Mononuclear cell (primary cell): Measurements from ENCODE around the gene PPP1R13B. TPM values are rescaled to one million over a fixed set of nuclear protein-coding genes. Genes with fewer than 3 reads are reported as not detected.
"Not testable (repeated sequence)": the region's sequence is repeated elsewhere in the genome, so short reads cannot be mapped to it uniquely, and the experiment has no call there.

Experiments
- H3K27me3 ChIP-seq: 2 replicates; pipeline ENCODE4 v1.6.0; 2011; ENCODE audit warnings: low read length, control low read depth; ENCODE audit not compliant: insufficient read depth
- H3K4me1 ChIP-seq: 2 replicates; pipeline ENCODE4 v1.5.1; 2011; ENCODE audit warnings: mild to moderate bottlenecking, low read length, control low read depth; ENCODE audit not compliant: insufficient read depth
- H3K4me3 ChIP-seq: 2 replicates; pipeline ENCODE4 v1.5.1; 2011; ENCODE audit warnings: mild to moderate bottlenecking, low read length, moderate library complexity
- H3K9me3 ChIP-seq: 2 replicates; pipeline ENCODE4 v1.5.1; 2011; ENCODE audit warnings: low read depth, mild to moderate bottlenecking, control low read depth, low read length
- total RNA-seq: library from RNA; depleted of rRNA; stranded (reverse); fragments of >200 nt; gene quantifications from one replicate; pipeline ENCODE4 v1.2.3, GENCODE V29; 2012

Gene PPP1R13B
- total RNA-seq, 1 donor: 4.5 TPM

DNA sequence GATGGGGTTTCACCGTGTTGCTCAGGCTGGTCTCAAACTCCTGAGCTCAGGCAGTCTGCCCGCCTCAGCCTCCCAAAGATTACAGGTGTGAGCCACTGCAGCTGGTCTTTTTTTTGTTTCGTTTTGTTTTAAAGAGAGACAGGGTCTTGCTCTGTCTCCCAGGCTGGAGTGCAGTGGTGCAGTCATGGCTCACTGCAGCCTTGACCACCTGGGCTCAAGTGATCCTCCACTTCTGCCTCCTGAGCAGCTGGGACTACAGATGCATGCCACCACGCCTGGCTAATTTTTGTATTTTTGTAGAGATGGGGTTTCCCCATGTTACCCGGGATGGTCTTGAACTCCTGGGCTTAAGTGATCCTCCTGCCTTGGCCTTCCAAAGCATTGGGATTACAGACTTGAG is 155.7 kb downstream of the PPP1R13B start:
- H3K4me1 ChIP-seq, H3K27me3 ChIP-seq, H3K9me3 ChIP-seq, H3K4me3 ChIP-seq: not testable (repeated sequence)

GRCh38 chr14:103690332-103690731 is 157.0 kb downstream of the PPP1R13B start:
- H3K4me3 ChIP-seq: no peak overlapping the region
- H3K9me3 ChIP-seq: no peaks in the 10 kb centered on the region
- H3K27me3 ChIP-seq: no peaks in the 10 kb centered on the region
- H3K4me1 ChIP-seq: no peaks in the 10 kb centered on the region

- no peak overlapping the region for H3K4me3 ChIP-seq
- no peaks in the 10 kb centered on the region for H3K4me1 ChIP-seq
- no peaks in the 10 kb centered on the region for H3K27me3 ChIP-seq
Measured at GRCh38 chr14:103688906-103689902, 158.2 kb downstream of the PPP1R13B start.

GRCh38 chr14:103688441-103688840 is 158.9 kb downstream of the PPP1R13B start:
- Histone ChIP-seq H3K9me3 (no peaks in the 10 kb centered on the region), H3K4me3 (no peak overlapping the region), H3K27me3 (no peaks in the 10 kb centered on the region), H3K4me1 (no peaks in the 10 kb centered on the region)

More at GRCh38 chr14:103688906-103689902, 158.2 kb downstream of the PPP1R13B start:
- no peaks in the 10 kb centered on the region for H3K9me3 ChIP-seq

DNA sequence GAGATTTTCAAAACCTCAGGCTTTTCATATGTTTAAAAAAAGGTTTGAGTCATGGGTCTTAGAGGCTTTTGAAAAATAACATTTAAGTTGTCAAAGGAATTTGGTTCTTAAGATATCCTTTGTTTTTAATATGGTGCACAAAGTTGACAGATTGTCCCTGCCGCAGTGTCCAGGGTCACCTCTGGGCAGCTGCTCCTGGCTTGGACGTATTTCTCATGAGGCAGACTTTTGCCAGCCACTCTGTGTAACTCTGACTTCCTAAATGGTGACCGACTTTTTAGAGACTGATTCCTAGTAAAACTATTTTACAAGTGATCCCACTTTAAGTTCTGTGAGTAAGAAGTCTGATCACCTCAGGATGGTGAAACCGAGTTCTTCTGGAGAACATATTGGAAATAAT is 159.7 kb downstream of the PPP1R13B start:
- no peaks in the 10 kb centered on the region for H3K9me3 ChIP-seq
- no peaks in the 10 kb centered on the region for H3K4me1 ChIP-seq
- H3K27me3 ChIP-seq: no peaks in the 10 kb centered on the region
- H3K4me3 ChIP-seq: no peak overlapping the region

- Histone ChIP-seq H3K9me3 (no peaks in the 10 kb centered on the region), H3K4me1 (no peaks in the 10 kb centered on the region), H3K4me3 (no peak overlapping the region), H3K27me3 (no peaks in the 10 kb centered on the region)
Measured at GRCh38 chr14:103686831-103687485, 160.4 kb downstream of the PPP1R13B start.

DNA sequence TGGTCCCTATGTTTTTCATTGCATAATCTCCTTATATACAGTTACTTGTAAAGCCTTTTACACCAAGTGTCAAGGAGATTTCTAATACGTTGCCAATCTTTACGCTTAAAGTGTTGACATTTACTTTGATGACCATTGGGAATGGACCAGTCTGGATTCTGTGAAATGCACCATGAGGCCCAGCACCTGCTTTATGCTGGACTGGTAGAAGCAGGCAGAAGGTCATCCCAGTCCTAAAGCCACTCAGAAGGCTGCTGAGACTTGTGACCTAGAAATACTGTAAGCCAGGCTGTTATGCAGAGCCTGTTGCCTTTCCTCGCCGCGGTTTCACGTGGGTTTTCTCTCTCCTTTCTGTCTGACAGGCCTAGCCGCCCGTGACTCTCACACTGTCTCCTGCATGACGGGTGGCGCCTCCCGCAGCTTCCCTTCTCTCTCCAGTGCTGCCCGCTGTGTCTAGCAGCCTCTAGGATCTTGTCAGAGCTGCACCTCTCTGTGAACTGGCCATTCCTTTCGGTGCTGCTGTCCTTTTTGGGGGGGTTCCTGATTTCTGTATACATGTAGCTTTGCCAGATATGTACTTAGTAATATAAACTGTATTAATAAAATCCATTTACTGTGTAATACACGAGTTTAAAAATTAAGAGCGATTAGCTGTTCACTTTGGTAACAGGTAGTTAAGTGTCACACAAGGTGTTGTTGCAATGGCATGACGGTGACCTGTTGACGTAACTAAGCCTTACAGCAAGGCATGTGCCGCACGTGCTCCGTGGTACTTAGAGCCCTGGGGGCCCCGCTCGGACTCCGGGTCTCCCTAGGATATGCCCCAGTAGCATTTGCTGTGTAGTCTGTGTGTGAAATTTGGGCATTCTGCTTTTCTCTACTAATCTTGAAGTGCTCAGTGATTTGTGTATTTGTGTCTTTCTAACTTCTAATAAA is 161.8 kb downstream of the PPP1R13B start:
- no peaks in the 10 kb centered on the region for H3K27me3 ChIP-seq
- no peaks in the 10 kb centered on the region for H3K4me1 ChIP-seq
- no peak overlapping the region for H3K4me3 ChIP-seq
- no peaks in the 10 kb centered on the region for H3K9me3 ChIP-seq

DNA sequence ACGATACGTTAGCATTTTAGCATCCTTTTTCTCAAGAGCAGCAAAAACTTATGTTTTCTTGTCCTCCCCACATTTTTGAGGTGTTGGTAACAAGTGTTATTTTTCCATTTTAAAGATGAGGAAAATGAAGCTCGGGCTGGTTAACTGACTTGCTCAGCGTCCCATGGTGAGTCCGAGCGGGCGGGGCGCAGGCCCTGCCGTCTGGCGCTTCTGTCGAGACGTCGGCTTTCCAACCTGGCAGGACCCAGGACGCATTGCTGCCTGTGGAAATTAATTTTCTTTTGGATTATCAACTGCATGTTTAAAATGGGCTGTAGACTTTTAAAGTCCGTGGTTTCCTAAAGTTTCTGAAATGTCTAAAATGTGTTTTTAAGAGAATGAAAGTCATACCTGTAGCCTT is 162.5 kb downstream of the PPP1R13B start:
- Histone ChIP-seq H3K27me3 (no peaks in the 10 kb centered on the region), H3K4me3 (no peak overlapping the region), H3K9me3 (no peaks in the 10 kb centered on the region), H3K4me1 (no peaks in the 10 kb centered on the region)

DNA sequence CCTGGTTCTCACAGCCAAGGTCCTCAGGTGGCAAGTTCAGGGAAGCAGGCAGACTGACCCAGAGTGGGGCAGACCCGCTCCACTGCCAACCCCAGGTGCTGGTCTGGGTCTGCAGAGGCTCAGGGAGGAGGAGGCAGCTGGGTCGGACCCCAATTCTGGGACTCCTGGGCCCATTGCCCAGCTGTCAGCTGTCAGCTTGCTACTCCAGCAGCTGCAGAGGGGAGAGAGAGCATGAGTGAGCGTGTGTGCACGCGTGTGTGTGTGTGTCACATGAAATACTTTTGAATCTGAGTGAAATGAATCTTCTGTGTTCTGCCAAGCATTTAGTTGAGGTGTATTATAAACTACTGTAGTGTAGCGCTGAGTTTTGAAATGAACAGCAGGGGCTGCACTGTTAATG is 162.9 kb downstream of the PPP1R13B start:
- Histone ChIP-seq H3K4me3 (no peak overlapping the region), H3K9me3 (no peaks in the 10 kb centered on the region), H3K27me3 (no peaks in the 10 kb centered on the region), H3K4me1 (no peaks in the 10 kb centered on the region)

Other genes starting within 250 kb of the PPP1R13B start
- gene KLC1, start 218.4 kb downstream of the PPP1R13B start, total RNA-seq: 127 TPM
- 4.6 TPM for gene XRCC3, start 132.1 kb downstream of the PPP1R13B start, total RNA-seq
- gene ZFYVE21, start 131.8 kb downstream of the PPP1R13B start, total RNA-seq: 2.0 TPM
- gene TDRD9, start 80.9 kb upstream of the PPP1R13B start, total RNA-seq: 2.5 TPM
- 0.21 TPM for gene RD3L, start 95.0 kb upstream of the PPP1R13B start, total RNA-seq
- 0.10 TPM for gene ASPG, start 238.1 kb upstream of the PPP1R13B start, total RNA-seq